Measurements from ENCODE around the gene SESN3.
"Not testable (repeated sequence)": the region's sequence is repeated elsewhere in the genome, so short reads cannot be mapped to it uniquely, and the experiment has no call there.

SESN3 gene

GRCh38 chr11:95150956-95151684 is 79.9 kb downstream of the SESN3 start:
- DNase-seq (ENCODE audit: low spot score): peak; percentile 89

DNA sequence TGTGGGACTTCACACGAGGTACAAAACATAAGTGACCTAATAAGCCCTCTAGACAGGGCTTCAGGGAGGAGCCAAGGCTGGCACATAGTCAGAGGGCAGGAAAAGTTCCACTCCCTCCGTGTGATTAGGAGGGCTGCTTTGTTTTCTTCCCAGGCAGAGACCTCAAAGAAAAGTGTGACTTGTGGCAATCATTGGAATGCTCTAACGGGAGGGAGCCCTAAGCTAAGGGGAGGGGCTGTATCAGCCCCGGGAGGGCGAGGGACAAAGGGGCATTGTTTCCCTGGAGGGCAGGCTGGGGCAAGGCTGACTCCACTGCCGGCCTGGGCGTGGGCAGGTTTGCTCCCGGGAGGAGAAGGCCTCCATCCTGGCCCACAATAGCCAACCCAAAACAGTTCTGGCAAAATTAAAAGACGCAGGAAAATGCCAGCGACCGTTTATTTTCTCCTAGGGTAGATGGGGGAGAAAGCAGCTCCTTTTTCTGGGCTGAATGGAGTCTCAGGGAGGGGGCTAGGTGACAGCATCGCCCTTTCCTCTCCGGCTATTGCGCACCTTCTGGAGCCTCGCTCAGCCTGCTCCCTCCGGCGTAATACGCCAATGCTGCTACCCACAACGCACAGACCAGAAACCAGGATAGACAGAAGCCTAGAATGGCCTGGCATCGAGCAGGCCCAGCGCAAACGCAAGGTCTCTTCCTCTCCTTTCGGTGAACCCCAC is 81.2 kb downstream of the SESN3 start:
- DNase-seq (ENCODE audit: low spot score): peak; percentile 77

- no peak for DNase-seq (ENCODE audit: low spot score)
These were observed 82.1 kb downstream of the SESN3 start for GRCh38 chr11:95148938-95149337.

DNA sequence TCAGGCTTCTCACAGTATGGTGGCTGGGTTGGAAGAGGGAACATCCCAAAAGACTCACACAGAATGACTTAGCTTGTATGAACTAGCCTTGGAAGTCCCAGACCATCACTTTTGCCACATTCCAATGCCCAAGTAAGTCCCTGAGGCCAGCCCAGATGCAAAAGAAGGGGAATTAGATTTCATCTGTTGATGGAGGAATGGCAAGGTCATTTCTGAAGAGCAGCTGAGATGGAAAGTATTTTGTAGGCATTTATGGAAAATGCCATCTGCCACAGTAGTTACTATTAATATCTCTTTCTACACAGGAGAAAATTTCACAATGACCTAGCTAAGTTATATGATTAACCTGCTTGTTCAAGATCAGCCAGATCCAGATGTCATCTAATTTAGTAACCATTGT is 82.6 kb downstream of the SESN3 start:
- DNase-seq (ENCODE audit: low spot score): no peak

- no peak for DNase-seq (ENCODE audit: low spot score)
These were observed 83.6 kb downstream of the SESN3 start for GRCh38 chr11:95147364-95147905.

- DNase-seq (ENCODE audit: low spot score): no peak
These were observed 85.5 kb downstream of the SESN3 start for GRCh38 chr11:95145430-95146060.

DNA sequence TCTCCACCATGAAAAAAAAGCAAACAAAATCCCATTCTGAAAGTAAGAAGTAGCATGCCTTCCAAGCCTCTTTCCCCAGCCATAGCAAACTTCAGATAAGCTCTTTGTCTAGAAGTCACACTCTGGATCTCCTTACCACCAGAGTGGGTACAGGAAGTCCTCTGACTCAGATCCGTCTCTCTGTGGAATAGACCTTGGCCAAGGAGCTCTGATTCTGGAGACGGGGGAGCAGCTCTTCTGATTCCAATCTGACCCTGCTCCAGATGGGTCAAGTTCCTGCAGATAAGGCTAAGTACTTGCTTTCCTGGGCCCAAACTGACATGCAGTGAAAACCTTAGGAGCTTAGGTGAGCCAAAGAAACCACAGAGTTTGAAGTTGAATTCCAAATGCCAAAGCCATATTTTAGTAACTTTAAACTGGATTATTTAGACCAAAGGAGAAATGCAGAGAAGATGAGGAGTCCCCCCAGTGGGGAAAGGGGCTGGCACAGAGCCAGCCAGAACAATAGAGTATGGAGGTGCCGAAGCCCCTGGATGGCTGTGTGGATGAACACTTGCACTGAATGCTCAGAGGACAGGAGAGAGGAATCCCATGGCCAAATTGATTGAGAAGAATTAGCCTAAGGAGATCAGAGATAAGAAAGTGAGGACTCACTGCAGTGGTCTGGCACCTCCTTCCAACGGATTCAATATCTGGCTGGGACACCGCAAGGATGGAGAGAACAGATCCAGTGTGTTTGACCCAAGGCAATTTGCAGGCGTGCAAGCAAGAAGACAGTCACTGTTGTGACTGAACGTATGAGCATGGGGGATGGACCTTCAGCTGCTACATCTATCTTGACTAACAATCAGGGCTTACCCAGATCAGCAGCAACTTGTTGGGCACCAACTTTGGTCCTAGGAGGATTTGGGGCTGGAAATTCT is 86.4 kb downstream of the SESN3 start:
- no peak for DNase-seq (ENCODE audit: low spot score)

DNA sequence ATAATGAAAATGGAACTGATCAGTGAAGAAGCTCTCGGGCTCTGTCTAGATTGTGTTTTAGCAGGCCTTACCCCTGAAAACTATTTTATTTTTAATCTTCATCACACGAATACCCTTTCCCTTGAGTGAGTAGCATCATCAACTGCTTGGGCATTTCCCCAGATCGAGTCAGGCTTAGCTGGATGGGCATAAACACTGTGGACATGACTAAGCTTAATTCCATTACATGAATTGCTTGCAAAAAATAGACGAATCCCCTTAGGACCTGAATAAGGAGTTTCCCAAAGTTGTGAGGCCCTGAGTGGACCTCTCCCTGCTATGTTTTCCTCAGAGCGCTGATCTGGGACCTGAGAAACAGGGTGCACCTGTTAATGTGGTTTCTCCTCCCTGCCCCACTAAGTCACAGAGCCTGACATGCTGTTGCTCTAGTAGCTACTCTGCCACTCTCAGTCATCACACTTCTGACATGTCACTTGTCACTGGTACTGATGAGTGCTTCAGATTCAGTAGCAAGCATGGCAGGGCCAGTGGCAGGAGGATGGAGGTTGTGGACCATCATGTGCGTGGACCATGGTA is 87.8 kb downstream of the SESN3 start:
- no peak for DNase-seq (ENCODE audit: low spot score)

DNA sequence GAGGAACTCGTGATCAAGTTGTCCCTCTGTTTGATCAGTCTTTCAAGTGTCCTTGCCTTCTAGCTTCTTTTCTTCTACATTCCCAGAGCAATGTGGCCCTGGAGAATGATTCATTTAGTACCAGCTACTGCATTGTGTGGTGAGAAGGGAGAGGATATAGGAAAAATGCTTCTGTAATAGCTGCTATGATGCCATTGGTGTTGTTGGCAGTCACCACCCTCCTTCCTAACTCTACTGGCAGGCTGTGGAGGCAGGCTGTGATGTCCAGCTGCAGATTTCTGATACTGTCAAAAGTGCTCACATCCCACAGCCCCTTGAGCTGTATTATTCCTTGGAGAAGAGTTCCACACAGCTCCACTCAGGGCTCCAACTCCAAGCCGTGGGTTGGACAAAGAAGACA is 88.6 kb downstream of the SESN3 start:
- DNase-seq (ENCODE audit: low spot score): no peak

- no peak for DNase-seq (ENCODE audit: low spot score)
These were observed 90.5 kb downstream of the SESN3 start for GRCh38 chr11:95140397-95141033.

GRCh38 chr11:95138448-95138847 is 92.6 kb downstream of the SESN3 start:
- no peak for DNase-seq (ENCODE audit: low spot score)

DNA sequence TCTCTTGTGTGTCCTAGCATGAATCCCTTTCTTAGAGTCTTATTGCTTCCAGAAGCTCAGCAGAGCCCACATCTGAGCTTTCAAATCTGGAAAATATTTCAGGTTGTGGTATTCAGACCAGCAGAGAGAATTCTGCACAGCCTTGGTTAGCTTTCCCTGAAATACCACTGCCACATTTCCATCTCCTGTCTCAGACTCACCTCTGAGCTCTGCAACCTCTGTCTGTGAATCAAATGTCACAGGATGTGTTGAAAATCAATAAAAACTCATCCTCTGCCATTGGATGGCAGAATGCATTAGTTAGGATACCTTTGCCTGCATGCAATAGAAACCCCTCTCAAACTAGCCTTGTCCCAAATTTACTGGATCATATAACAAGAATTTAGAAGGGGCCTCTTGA is 93.7 kb downstream of the SESN3 start:
- no peak for DNase-seq (ENCODE audit: low spot score)

DNA sequence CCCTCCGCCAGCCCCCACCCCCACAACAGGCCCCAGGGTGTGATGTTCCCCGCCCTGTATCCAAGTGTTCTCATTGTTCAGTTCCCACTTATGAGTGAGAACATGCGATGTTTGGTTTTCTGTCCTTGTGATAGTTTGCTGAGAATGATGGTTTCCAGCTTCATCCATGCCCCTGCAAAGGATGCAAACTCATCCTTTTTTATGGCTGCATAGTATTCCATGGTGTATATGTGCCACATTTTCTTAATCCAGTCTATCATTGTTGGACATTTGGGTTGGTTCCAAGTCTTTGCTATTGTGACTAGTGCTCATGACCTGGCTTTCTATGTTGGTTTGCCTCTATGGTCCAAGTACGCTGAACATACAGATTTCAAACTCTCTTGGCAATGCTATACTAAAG is 94.3 kb downstream of the SESN3 start:
- not testable (repeated sequence) for DNase-seq (ENCODE audit: low spot score)

GRCh38 chr11:95135880-95136279 is 95.1 kb downstream of the SESN3 start:
- DNase-seq (ENCODE audit: low spot score): no peak

- no peak for DNase-seq (ENCODE audit: low spot score)
These were observed 95.8 kb downstream of the SESN3 start for GRCh38 chr11:95135155-95135554.

GRCh38 chr11:95134491-95134890 is 96.5 kb downstream of the SESN3 start:
- no peak for DNase-seq (ENCODE audit: low spot score)

DNA sequence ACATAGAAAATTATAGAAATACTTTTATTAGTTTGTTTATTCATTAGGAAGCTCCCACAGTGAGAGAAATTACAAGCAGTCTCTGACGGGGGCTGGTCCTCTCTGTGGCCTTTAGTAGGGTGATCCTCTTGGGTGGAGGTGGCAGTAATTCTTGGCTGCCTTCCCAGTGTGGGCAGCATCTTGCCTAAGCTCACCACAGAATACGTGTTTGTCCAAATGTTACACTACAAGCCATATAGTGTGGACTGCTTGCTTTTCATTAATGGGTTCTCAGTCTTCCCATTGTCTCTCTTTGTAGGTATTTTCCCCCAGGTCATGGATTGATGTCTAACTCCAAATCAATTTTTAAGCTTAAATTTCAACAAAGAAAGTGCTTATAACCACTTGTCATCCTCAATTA is 98.0 kb downstream of the SESN3 start:
- no peak for DNase-seq (ENCODE audit: low spot score)

DNA sequence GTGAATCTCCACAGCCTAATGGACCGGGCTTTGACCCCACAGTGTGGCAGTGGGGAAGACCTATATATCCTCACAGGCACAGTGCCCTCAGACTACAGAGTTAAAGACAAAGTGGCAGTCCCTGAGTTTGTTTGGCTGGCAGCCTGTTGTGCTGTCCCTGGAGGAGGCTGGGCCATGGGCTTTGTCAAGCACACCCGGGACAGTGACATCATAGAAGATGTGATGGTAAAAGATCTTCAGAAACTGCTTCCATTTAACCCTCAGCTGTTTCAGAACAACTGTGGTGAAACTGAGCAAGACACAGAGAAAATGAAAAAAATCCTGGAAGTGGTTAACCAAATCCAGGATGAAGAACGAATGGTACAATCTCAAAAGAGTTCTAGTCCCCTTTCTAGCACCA is 102.4 kb downstream of the SESN3 start:
- DNase-seq (ENCODE audit: low spot score): no peak

DNA sequence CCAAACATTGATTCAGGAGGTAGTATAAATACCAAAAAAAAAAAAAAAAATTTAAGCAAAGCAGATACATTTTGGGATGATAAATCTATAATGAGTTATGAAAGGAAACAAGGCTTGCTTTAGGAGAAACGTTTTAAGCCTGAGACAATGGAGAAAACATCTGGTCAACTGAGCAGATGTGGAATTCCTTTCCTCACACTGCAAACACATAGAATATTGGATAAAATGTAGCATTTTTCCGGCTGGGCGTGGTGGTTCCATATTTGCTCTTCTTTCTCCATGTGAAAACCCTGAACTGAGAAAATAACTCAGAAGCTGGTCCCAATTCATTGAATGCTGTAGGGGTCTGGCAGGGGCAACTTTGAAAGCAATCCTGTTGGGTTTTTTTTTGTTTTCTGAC is 107.4 kb downstream of the SESN3 start:
- DNase-seq (ENCODE audit: low spot score): no peak

DNA sequence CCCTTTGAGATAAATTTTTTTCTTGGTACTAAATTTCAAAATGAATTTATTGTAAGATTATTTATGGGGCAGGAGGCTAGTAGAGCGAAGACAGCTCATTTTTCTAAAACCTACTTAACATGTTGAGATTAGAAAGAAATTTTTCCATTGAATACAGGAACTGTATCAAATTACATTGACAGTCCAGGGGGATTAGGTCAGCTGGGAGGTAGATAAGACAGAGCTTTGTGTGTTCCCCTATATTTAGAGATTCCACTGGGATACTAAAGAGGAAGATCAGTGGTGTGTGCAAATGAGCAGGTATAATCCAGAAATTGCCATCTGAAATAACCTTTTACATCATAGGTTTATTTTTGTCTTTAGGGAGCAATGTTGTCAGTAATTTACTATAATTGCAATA is 109.3 kb downstream of the SESN3 start:
- DNase-seq (ENCODE audit: low spot score): no peak

Measured in iPS-NIHi11 (cell line).